Central memory CD8-positive, alpha-beta T cell (primary cell): Measurements from ENCODE around the gene SLMAP.

Experiments
- ATAC-seq: fragments of 150-1000 bp; cut with Tn5 transposase; replicated peaks from 2 replicates; pipeline ENCODE4 v1.10.0; 2022; ENCODE audit warnings: mild to moderate bottlenecking, moderate FRiP score, moderate number of reproducible peaks; ENCODE audit not compliant: poor library complexity, severe bottlenecking; ENCODE audit errors: extremely low read depth
- DNase-seq, 2 donors: peaks; one replicate each; pipeline ENCODE4 v3.0.0; 2021; ENCODE audit warnings: low spot score in 2 of 2
- H3K27ac Mint-ChIP-seq: one replicate; pipeline ENCODE4 v1.8.0; 2022; ENCODE audit warnings: low read depth, mild to moderate bottlenecking, moderate library complexity, mixed read lengths
- H3K27me3 Mint-ChIP-seq: one replicate; pipeline ENCODE4 v1.8.0; 2022; ENCODE audit warnings: mixed read lengths
- H3K36me3 Mint-ChIP-seq: one replicate; pipeline ENCODE4 v1.8.0; 2022; ENCODE audit warnings: mild to moderate bottlenecking, moderate library complexity, mixed read lengths; ENCODE audit not compliant: insufficient read depth
- H3K4me1 Mint-ChIP-seq: one replicate; pipeline ENCODE4 v1.8.0; 2022; ENCODE audit warnings: mixed read lengths
- H3K4me3 Mint-ChIP-seq: one replicate; pipeline ENCODE4 v1.8.0; 2022; ENCODE audit warnings: mild to moderate bottlenecking, moderate library complexity, mixed read lengths
- H3K9me3 Mint-ChIP-seq: one replicate; pipeline ENCODE4 v1.8.0; 2022; ENCODE audit warnings: mixed read lengths

Gene SLMAP

GRCh38 chr3:57893668-57894067, 137.6 kb downstream of the SLMAP start:
- ATAC-seq = no peak
- Mint-ChIP-seq H3K27ac (no peak overlapping the region), H3K4me3 (no peak overlapping the region), H3K9me3 (no peaks in the 10 kb centered on the region), H3K27me3 (no peaks in the 10 kb centered on the region), H3K4me1 (no peaks in the 10 kb centered on the region), H3K36me3 (peaks cover 15% of the 10 kb centered on the region)
- DNase-seq = no peak

GRCh38 chr3:57896031-57896430, 139.9 kb downstream of the SLMAP start:
- no peak for DNase-seq
- no peak overlapping the region for H3K4me3 Mint-ChIP-seq
- H3K27ac Mint-ChIP-seq = no peak overlapping the region
- ATAC-seq = no peak
- no peaks in the 10 kb centered on the region for H3K27me3 Mint-ChIP-seq
- H3K9me3 Mint-ChIP-seq = no peaks in the 10 kb centered on the region
- H3K36me3 Mint-ChIP-seq = peaks cover 16% of the 10 kb centered on the region
- peaks cover 5% of the 10 kb centered on the region for H3K4me1 Mint-ChIP-seq

- DNase-seq = no peak
- no peak overlapping the region for H3K4me3 Mint-ChIP-seq
- peaks cover 14% of the 10 kb centered on the region for H3K36me3 Mint-ChIP-seq
- ATAC-seq = no peak
- H3K4me1 Mint-ChIP-seq = peaks cover 11% of the 10 kb centered on the region
- no peak overlapping the region for H3K27ac Mint-ChIP-seq
- H3K9me3 Mint-ChIP-seq = no peaks in the 10 kb centered on the region
- H3K27me3 Mint-ChIP-seq = no peaks in the 10 kb centered on the region
These were observed 140.6 kb downstream of the SLMAP start for GRCh38 chr3:57896691-57897090.

- no peak overlapping the region for H3K27ac Mint-ChIP-seq
- ATAC-seq = no peak
- H3K4me3 Mint-ChIP-seq = no peak overlapping the region
These were observed 144.7 kb downstream of the SLMAP start for GRCh38 chr3:57900786-57901185.

GRCh38 chr3:57903124-57903890, 147.2 kb downstream of the SLMAP start:
- no peak for ATAC-seq
- Mint-ChIP-seq H3K4me3 (no peak overlapping the region), H3K4me1 (peaks cover 11% of the 10 kb centered on the region), H3K27ac (no peak overlapping the region), H3K9me3 (no peaks in the 10 kb centered on the region), H3K36me3 (peaks cover 7% of the 10 kb centered on the region), H3K27me3 (no peaks in the 10 kb centered on the region)
- no peak for DNase-seq

More at GRCh38 chr3:57900786-57901185, 144.7 kb downstream of the SLMAP start:
- DNase-seq = no peak
- Mint-ChIP-seq H3K27me3 (no peaks in the 10 kb centered on the region), H3K9me3 (no peaks in the 10 kb centered on the region), H3K4me1 (peaks cover 11% of the 10 kb centered on the region), H3K36me3 (peaks cover 14% of the 10 kb centered on the region)

GRCh38 chr3:57910990-57911389, 154.9 kb downstream of the SLMAP start:
- no peaks in the 10 kb centered on the region for H3K27me3 Mint-ChIP-seq
- no peak overlapping the region for H3K4me3 Mint-ChIP-seq
- no peak overlapping the region for H3K27ac Mint-ChIP-seq
- peaks cover 24% of the 10 kb centered on the region for H3K36me3 Mint-ChIP-seq
- ATAC-seq (no peak), DNase-seq (no peak)
- no peaks in the 10 kb centered on the region for H3K4me1 Mint-ChIP-seq
- H3K9me3 Mint-ChIP-seq = no peaks in the 10 kb centered on the region

GRCh38 chr3:57911593-57911992, 155.5 kb downstream of the SLMAP start:
- Mint-ChIP-seq H3K9me3 (no peaks in the 10 kb centered on the region), H3K36me3 (peaks cover 27% of the 10 kb centered on the region), H3K4me1 (no peaks in the 10 kb centered on the region), H3K4me3 (no peak overlapping the region), H3K27ac (no peak overlapping the region), H3K27me3 (no peaks in the 10 kb centered on the region)
- no peak for DNase-seq
- ATAC-seq = no peak

GRCh38 chr3:57917601-57918000, 161.5 kb downstream of the SLMAP start:
- no peaks in the 10 kb centered on the region for H3K9me3 Mint-ChIP-seq
- peaks cover 50% of the 10 kb centered on the region for H3K36me3 Mint-ChIP-seq
- H3K4me1 Mint-ChIP-seq = no peaks in the 10 kb centered on the region
- no peak for DNase-seq
- no peak for ATAC-seq
- H3K27ac Mint-ChIP-seq = no peak overlapping the region
- H3K4me3 Mint-ChIP-seq = no peak overlapping the region
- no peaks in the 10 kb centered on the region for H3K27me3 Mint-ChIP-seq

GRCh38 chr3:57918123-57918837, 162.2 kb downstream of the SLMAP start:
- Mint-ChIP-seq H3K36me3 (peaks cover 56% of the 10 kb centered on the region), H3K4me3 (no peak overlapping the region), H3K4me1 (no peaks in the 10 kb centered on the region), H3K27ac (no peak overlapping the region), H3K9me3 (no peaks in the 10 kb centered on the region), H3K27me3 (no peaks in the 10 kb centered on the region)
- ATAC-seq = no peak
- DNase-seq = no peak

GRCh38 chr3:57919987-57920386, 163.9 kb downstream of the SLMAP start:
- Mint-ChIP-seq H3K27ac (no peak overlapping the region), H3K27me3 (no peaks in the 10 kb centered on the region), H3K4me1 (no peaks in the 10 kb centered on the region), H3K36me3 (peaks cover 60% of the 10 kb centered on the region), H3K4me3 (no peak overlapping the region), H3K9me3 (no peaks in the 10 kb centered on the region)
- ATAC-seq = no peak
- DNase-seq = no peak

- peaks cover 52% of the 10 kb centered on the region for H3K36me3 Mint-ChIP-seq
- no peak for DNase-seq
- no peak overlapping the region for H3K27ac Mint-ChIP-seq
- H3K4me1 Mint-ChIP-seq = no peaks in the 10 kb centered on the region
- no peak overlapping the region for H3K4me3 Mint-ChIP-seq
- ATAC-seq = no peak
- no peaks in the 10 kb centered on the region for H3K9me3 Mint-ChIP-seq
- no peaks in the 10 kb centered on the region for H3K27me3 Mint-ChIP-seq
These were observed 167.0 kb downstream of the SLMAP start for GRCh38 chr3:57923101-57923500.

- no peak for ATAC-seq
- H3K4me1 Mint-ChIP-seq = no peaks in the 10 kb centered on the region
- H3K36me3 Mint-ChIP-seq = peaks cover 56% of the 10 kb centered on the region
- H3K4me3 Mint-ChIP-seq = no peak overlapping the region
- no peak for DNase-seq
- no peaks in the 10 kb centered on the region for H3K27me3 Mint-ChIP-seq
- H3K27ac Mint-ChIP-seq = no peak overlapping the region
- H3K9me3 Mint-ChIP-seq = no peaks in the 10 kb centered on the region
These were observed 167.6 kb downstream of the SLMAP start for GRCh38 chr3:57923752-57924151.

- peaks cover 43% of the 10 kb centered on the region for H3K36me3 Mint-ChIP-seq
- no peak overlapping the region for H3K4me3 Mint-ChIP-seq
- no peaks in the 10 kb centered on the region for H3K9me3 Mint-ChIP-seq
- no peak overlapping the region for H3K27ac Mint-ChIP-seq
- ATAC-seq = no peak
- no peak for DNase-seq
- H3K27me3 Mint-ChIP-seq = no peaks in the 10 kb centered on the region
- no peaks in the 10 kb centered on the region for H3K4me1 Mint-ChIP-seq
These were observed 171.1 kb downstream of the SLMAP start for GRCh38 chr3:57927166-57927565.
